ENCODE data around the gene ZNF341. TPM values are rescaled to one million over a fixed set of nuclear protein-coding genes. Genes with fewer than 3 reads are reported as not detected.
A peak's percentile ranks its signal among the peaks of the same experiment; 100 is the strongest.

Gene ZNF341
- total RNA-seq, 4 donors from 2014 or later = 4.6 to 7.6 (median 5.8) TPM

DNA sequence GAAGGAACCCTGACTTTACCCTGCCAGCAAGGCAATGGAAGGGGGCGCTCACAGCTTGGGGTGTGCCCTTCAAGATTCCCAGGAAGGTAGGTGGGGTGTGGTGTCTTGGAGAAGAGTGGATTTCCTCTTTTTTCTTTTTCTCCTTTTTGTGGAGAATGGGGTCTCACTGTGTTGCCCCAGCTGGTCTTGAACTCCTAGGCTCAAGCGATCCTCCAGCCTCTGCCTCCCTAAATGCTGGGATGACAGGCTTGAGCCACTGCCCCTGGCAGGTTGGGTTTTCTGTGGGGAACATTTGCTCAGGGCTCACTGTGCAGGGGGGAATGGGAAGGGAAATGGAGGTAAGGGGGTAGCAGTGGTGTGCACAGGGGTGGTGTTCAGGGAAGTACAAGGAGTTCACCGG, 4.0 kb upstream of the ZNF341 start:
- H3K4me1 ChIP-seq = peaks cover 13% of the 10 kb centered on the region
- TF ChIP-seq, protein P1, sequence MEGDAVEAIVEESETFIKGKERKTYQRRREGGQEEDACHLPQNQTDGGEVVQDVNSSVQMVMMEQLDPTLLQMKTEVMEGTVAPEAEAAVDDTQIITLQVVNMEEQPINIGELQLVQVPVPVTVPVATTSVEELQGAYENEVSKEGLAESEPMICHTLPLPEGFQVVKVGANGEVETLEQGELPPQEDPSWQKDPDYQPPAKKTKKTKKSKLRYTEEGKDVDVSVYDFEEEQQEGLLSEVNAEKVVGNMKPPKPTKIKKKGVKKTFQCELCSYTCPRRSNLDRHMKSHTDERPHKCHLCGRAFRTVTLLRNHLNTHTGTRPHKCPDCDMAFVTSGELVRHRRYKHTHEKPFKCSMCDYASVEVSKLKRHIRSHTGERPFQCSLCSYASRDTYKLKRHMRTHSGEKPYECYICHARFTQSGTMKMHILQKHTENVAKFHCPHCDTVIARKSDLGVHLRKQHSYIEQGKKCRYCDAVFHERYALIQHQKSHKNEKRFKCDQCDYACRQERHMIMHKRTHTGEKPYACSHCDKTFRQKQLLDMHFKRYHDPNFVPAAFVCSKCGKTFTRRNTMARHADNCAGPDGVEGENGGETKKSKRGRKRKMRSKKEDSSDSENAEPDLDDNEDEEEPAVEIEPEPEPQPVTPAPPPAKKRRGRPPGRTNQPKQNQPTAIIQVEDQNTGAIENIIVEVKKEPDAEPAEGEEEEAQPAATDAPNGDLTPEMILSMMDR (IDR thresholded peaks at IDR 0.05) = no peak
- no peak for TF ChIP-seq POLR2A (IDR thresholded peaks at IDR 0.05)
- TF ChIP-seq EP300 (IDR thresholded peaks at IDR 0.05) = no peak
- no peak for TF ChIP-seq POLR2AphosphoS5 (IDR thresholded peaks at IDR 0.05)
- no peaks in the 10 kb centered on the region for H3K36me3 ChIP-seq
- H3K9me3 ChIP-seq = no peaks in the 10 kb centered on the region
- WGBS = 92% methylated on average over 3 of the region's 3 CpGs
- no peak overlapping the region for H3K4me3 ChIP-seq
- H3K27me3 ChIP-seq = no peaks in the 10 kb centered on the region
- DNase-seq (ENCODE audit: low spot score in 2 of 2) = no peak
- H3K27ac ChIP-seq = no peak overlapping the region

DNA sequence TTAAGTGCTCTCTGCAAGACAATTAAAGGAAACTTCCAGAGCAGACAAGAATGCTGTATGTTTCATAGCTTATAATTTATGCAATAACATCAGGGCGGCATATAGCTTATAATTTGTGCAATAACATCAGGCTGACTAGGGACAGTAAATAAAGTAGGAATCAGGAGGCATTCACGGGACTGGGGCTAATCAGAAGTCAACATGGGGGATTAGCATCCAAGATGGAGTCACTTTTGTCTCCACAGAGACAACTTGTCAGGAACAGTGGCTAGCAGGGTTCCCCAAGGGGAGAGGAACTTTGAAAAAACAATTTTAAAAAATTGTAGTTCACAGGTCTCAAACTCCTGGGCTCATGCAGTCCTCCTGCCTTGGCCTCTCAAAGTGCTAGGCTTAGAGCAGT, 3.3 kb upstream of the ZNF341 start:
- WGBS = 73% methylated on average over 2 of the region's 2 CpGs

DNA sequence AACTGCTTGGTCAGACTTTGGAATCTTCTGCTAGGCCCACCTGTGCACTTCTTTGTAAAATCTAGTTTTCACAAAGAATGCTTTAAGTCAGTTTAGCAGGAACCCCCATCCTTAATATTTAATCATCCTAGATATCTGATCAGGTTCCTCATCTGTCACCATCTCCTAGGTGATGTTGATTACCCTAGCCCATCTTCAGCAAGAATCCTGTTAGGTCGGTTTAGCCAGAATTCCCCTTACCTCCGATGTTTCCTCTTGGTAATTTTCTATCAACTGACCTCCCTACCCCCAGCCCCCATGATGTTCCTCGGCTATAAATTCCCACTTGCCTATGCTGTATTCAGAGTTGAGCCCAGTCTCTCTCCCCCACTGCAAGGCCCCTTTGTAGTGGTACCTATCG, 2.7 kb upstream of the ZNF341 start:
- no peak for DNase-seq (ENCODE audit: low spot score in 2 of 2)
- H3K4me1 ChIP-seq = peaks cover 26% of the 10 kb centered on the region
- H3K27ac ChIP-seq = no peak overlapping the region
- no peaks in the 10 kb centered on the region for H3K36me3 ChIP-seq
- no peaks in the 10 kb centered on the region for H3K27me3 ChIP-seq
- H3K9me3 ChIP-seq = no peaks in the 10 kb centered on the region
- 57% methylated on average over 4 of the region's 4 CpGs for WGBS
- TF ChIP-seq POLR2AphosphoS5 (IDR thresholded peaks at IDR 0.05) = no peak
- no peak for TF ChIP-seq POLR2A (IDR thresholded peaks at IDR 0.05)
- no peak for TF ChIP-seq EP300 (IDR thresholded peaks at IDR 0.05)
- TF ChIP-seq, protein P1 (IDR thresholded peaks at IDR 0.05) = no peak
- H3K4me3 ChIP-seq = no peak overlapping the region

More for the DNA sequence above, 3.3 kb upstream of the ZNF341 start:
- Histone ChIP-seq H3K4me3 (no peak overlapping the region), H3K36me3 (no peaks in the 10 kb centered on the region), H3K9me3 (no peaks in the 10 kb centered on the region), H3K27me3 (no peaks in the 10 kb centered on the region), H3K27ac (no peak overlapping the region), H3K4me1 (peaks cover 19% of the 10 kb centered on the region)
- TF ChIP-seq POLR2AphosphoS5 (IDR thresholded peaks at IDR 0.05) (no peak), EP300 (IDR thresholded peaks at IDR 0.05) (no peak), POLR2A (IDR thresholded peaks at IDR 0.05) (no peak)
- TF ChIP-seq, protein P1 (IDR thresholded peaks at IDR 0.05) = no peak
- DNase-seq (ENCODE audit: low spot score in 2 of 2) = no peak

DNA sequence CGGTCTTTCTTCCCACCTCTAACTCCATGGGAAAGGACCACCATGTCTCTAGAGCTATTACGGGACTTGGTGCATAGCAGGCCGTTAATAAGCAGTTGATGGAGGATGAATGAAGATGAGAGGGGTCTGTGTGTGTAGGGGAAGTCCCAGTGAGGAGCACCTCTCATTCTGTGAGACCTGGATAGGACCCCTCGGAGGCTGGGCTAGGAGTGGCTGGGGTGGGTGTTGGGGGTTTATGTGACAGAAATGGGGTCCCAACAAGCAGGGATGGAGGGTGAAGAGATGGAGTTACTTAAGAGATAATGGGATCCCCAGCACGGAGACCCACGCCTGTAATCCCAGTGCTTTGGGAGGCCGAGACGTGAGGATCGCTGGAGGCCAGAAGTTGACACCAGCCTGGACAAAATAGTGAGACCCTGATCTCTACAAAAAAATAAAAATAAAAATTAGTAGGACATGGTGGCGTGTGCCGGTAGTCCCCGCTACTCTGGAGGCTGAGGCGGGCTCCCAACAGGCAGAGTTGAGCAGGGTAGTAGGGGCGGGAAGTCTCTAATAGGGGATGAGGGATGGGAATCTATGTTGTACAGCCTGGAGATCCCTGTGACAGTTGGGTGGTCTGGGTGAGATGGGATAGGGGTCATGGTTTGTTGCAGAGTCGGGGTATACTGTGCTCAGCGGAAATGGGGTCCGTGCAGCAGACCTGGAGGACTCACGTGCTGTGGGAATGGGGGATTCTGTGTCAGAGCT, 677 bp upstream of the ZNF341 start:
- 83% methylated on average over 18 of the region's 18 CpGs for WGBS
- peak overlapping the region; percentile 90 for H3K27ac ChIP-seq
- DNase-seq (ENCODE audit: low spot score in 2 of 2) = no peak
- H3K4me1 ChIP-seq = peaks cover 30% of the 10 kb centered on the region
- peak overlapping the region; percentile 63 for H3K4me3 ChIP-seq
- TF ChIP-seq, protein P1 (IDR thresholded peaks at IDR 0.05) = no peak
- no peak for TF ChIP-seq POLR2AphosphoS5 (IDR thresholded peaks at IDR 0.05)
- no peak for TF ChIP-seq POLR2A (IDR thresholded peaks at IDR 0.05)
- TF ChIP-seq EP300 (IDR thresholded peaks at IDR 0.05) = no peak
- no peaks in the 10 kb centered on the region for H3K36me3 ChIP-seq
- peaks cover 3% of the 10 kb centered on the region for H3K9me3 ChIP-seq
- no peaks in the 10 kb centered on the region for H3K27me3 ChIP-seq

DNA sequence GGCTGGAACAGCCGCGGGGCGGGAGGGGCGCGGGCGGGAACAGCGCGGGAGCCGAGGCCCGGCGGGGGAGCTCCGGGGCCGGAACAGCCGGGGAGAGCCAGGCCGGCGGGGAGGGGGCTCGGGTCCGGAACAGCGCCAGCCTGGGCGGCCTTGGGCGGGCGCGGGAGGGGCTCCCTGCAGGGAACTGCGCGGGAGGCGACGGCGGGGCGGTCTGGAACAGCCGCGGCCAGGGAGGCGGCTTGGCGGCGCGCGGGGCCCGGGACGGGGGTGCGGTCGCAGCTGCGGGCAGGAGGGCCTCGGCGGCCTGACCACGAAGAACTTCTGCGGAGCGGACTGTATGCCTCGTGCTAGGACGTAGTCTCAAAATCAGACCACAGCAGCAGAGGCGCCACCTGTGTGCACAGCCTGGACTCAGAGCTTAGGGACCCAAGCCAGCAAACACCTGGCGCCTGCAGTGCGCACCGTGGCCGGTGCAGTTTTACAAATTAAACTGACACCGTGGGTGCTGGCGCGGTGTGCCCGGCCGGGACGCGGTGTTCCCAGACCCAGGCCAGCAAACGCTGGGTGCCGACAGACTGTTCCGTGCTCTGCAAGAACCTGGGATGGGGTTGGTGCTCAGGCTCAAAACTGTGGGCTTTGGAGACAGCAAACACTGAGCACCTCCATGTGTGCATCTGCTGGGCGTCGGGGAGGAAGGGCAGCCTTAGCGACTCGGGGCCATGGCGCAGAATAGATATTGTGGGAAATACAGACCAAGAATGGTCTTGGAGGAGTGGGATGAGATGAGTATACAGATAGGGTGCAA, 572 bp downstream of the ZNF341 start:
- TF ChIP-seq POLR2AphosphoS5 (IDR thresholded peaks at IDR 0.05) (peak in 1 of 3 donors; percentile 11), POLR2A (IDR thresholded peaks at IDR 0.05) (no peak)
- no peaks in the 10 kb centered on the region for H3K36me3 ChIP-seq
- peak overlapping the region; percentile 63 for H3K4me3 ChIP-seq
- H3K9me3 ChIP-seq = peaks cover 10% of the 10 kb centered on the region
- peak; percentile 89 to 90 for DNase-seq (ENCODE audit: low spot score in 2 of 2)
- H3K27ac ChIP-seq = peak overlapping the region; percentile 90
- H3K27me3 ChIP-seq = no peaks in the 10 kb centered on the region
- peaks cover 30% of the 10 kb centered on the region for H3K4me1 ChIP-seq
- under 1% methylated on average over 22 of the region's 68 CpGs for WGBS
